ENCODE data around the gene CLEC10A. TPM values are rescaled to one million over a fixed set of nuclear protein-coding genes. Genes with fewer than 3 reads are reported as not detected.
"Not testable (repeated sequence)": the region's sequence is repeated elsewhere in the genome, so short reads cannot be mapped to it uniquely, and the experiment has no call there.

Gene CLEC10A
- not detected in 2 replicates for total RNA-seq

GRCh38 chr17:7079581-7080455, at the start of gene CLEC10A:
TSS of gene CLEC10A (minus strand) at chr17:7080251. CDS start at chr17:7078812, 1,439 bp downstream.
- Mint-ChIP-seq H3K27me3 (ENCODE audit: low read depth) (peaks cover 14% of the 10 kb centered on the region), H3K4me3 (ENCODE audit: low read depth) (no peak within 1 kb of the TSS), H3K36me3 (ENCODE audit: low read depth) (no peaks in the 10 kb centered on the region), H3K4me1 (ENCODE audit: low read depth) (peaks cover 15% of the 10 kb centered on the region), H3K9me3 (no peaks in the 10 kb centered on the region), H3K27ac (no peak within 1 kb of the TSS)
- no peak for DNase-seq (ENCODE audit: low spot score)
- intact Hi-C loops (cut with micrococcal nuclease), result no loop called here

DNA sequence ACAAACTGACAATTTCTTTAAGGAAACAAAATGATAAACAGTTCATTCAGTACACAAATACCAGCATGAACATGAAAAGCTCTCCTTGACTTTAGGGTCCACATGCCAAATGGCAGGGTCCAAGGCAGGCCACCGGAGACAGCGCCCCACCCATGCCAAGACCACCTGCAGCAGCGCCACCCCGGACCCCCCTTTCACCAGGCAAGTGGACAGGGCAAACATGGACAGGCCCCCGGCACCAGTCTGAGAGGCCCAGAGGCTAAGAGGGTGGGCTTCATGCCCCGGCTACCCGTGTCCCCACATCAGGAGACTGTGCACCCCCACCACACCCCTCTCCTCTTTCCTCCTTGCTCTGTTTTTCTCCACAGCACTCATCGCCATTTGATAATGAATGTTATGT, 49.3 kb upstream of the CLEC10A start:
- no peak for DNase-seq (ENCODE audit: low spot score)
- no peaks in the 10 kb centered on the region for H3K9me3 Mint-ChIP-seq
- peaks cover 4% of the 10 kb centered on the region for H3K27me3 Mint-ChIP-seq (ENCODE audit: low read depth)
- no peak overlapping the region for H3K4me3 Mint-ChIP-seq (ENCODE audit: low read depth)
- peaks cover 15% of the 10 kb centered on the region for H3K4me1 Mint-ChIP-seq (ENCODE audit: low read depth)
- H3K36me3 Mint-ChIP-seq (ENCODE audit: low read depth), result no peaks in the 10 kb centered on the region
- no peak overlapping the region for H3K27ac Mint-ChIP-seq
- intact Hi-C loops (cut with micrococcal nuclease), result no loop called here

DNA sequence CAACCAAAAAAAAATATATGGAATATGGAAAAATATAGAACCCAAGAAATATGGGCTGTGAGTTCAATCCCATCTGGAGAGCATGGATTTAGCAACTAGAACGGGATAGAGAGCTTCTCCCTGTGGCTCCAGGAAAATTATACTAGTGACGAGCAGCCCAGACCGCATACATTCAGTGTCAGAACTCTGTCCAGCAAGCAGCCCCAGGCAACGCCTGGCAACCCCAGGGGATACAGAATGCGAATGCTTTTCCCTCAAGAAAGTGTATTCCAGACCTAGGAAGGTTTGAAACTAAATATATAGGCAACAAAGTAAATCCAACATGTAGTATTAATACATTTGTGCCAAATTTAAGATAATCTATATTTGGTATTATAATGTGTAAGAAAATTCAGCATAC, 48.1 kb upstream of the CLEC10A start:
- no peak overlapping the region for H3K27ac Mint-ChIP-seq
- intact Hi-C loops (cut with micrococcal nuclease), result no loop called here
- DNase-seq (ENCODE audit: low spot score), result no peak
- no peak overlapping the region for H3K4me3 Mint-ChIP-seq (ENCODE audit: low read depth)
- H3K36me3 Mint-ChIP-seq (ENCODE audit: low read depth), result no peaks in the 10 kb centered on the region
- peaks cover 8% of the 10 kb centered on the region for H3K27me3 Mint-ChIP-seq (ENCODE audit: low read depth)
- peaks cover 7% of the 10 kb centered on the region for H3K4me1 Mint-ChIP-seq (ENCODE audit: low read depth)
- H3K9me3 Mint-ChIP-seq, result no peaks in the 10 kb centered on the region

DNA sequence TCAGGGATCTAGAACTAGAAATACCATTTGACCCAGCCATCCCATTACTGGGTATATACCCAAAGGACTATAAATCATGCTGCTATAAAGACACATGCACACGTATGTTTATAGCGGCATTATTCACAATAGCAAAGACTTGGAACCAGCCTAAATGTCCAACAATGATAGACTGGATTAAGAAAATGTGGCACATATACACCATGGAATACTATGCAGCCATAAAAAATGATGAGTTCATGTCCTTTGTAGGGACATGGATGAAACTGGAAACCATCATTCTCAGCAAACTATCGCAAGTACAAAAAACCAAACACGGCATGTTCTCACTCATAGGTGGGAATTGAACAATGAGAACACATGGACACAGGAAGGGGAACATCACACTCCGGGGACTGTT, 47.5 kb upstream of the CLEC10A start:
- H3K4me1 Mint-ChIP-seq (ENCODE audit: low read depth); H3K27ac Mint-ChIP-seq; H3K9me3 Mint-ChIP-seq; H3K36me3 Mint-ChIP-seq (ENCODE audit: low read depth); H3K4me3 Mint-ChIP-seq (ENCODE audit: low read depth); DNase-seq (ENCODE audit: low spot score); intact Hi-C loops (cut with micrococcal nuclease): not testable (repeated sequence)
- H3K27me3 Mint-ChIP-seq (ENCODE audit: low read depth), result peaks cover 11% of the 10 kb centered on the region

- H3K4me3 Mint-ChIP-seq (ENCODE audit: low read depth); DNase-seq (ENCODE audit: low spot score); H3K27me3 Mint-ChIP-seq (ENCODE audit: low read depth); H3K9me3 Mint-ChIP-seq; H3K36me3 Mint-ChIP-seq (ENCODE audit: low read depth); intact Hi-C loops (cut with micrococcal nuclease); H3K4me1 Mint-ChIP-seq (ENCODE audit: low read depth); H3K27ac Mint-ChIP-seq: not testable (repeated sequence)
Observed at GRCh38 chr17:7126386-7126785, 46.3 kb upstream of the CLEC10A start.

- Mint-ChIP-seq H3K27ac (no peak overlapping the region), H3K27me3 (ENCODE audit: low read depth) (peaks cover 17% of the 10 kb centered on the region), H3K36me3 (ENCODE audit: low read depth) (no peaks in the 10 kb centered on the region), H3K4me3 (ENCODE audit: low read depth) (no peak overlapping the region), H3K4me1 (ENCODE audit: low read depth) (no peaks in the 10 kb centered on the region), H3K9me3 (no peaks in the 10 kb centered on the region)
- intact Hi-C loops (cut with micrococcal nuclease), result no loop called here
- no peak for DNase-seq (ENCODE audit: low spot score)
Observed at GRCh38 chr17:7124923-7125322, 44.9 kb upstream of the CLEC10A start.

GRCh38 chr17:7123844-7124243, 43.8 kb upstream of the CLEC10A start:
- Mint-ChIP-seq H3K4me1 (ENCODE audit: low read depth) (no peaks in the 10 kb centered on the region), H3K4me3 (ENCODE audit: low read depth) (no peak overlapping the region), H3K27ac (no peak overlapping the region), H3K27me3 (ENCODE audit: low read depth) (peaks cover 22% of the 10 kb centered on the region), H3K36me3 (ENCODE audit: low read depth) (no peaks in the 10 kb centered on the region), H3K9me3 (no peaks in the 10 kb centered on the region)
- intact Hi-C loops (cut with micrococcal nuclease), result no loop called here
- DNase-seq (ENCODE audit: low spot score), result no peak

- no peak overlapping the region for H3K4me3 Mint-ChIP-seq (ENCODE audit: low read depth)
- no peaks in the 10 kb centered on the region for H3K36me3 Mint-ChIP-seq (ENCODE audit: low read depth)
- no peaks in the 10 kb centered on the region for H3K4me1 Mint-ChIP-seq (ENCODE audit: low read depth)
- peaks cover 22% of the 10 kb centered on the region for H3K27me3 Mint-ChIP-seq (ENCODE audit: low read depth)
- no peak overlapping the region for H3K27ac Mint-ChIP-seq
- DNase-seq (ENCODE audit: low spot score), result no peak
- H3K9me3 Mint-ChIP-seq, result no peaks in the 10 kb centered on the region
- intact Hi-C loops (cut with micrococcal nuclease), result no loop called here
Observed at GRCh38 chr17:7122381-7122780, 42.3 kb upstream of the CLEC10A start.

DNA sequence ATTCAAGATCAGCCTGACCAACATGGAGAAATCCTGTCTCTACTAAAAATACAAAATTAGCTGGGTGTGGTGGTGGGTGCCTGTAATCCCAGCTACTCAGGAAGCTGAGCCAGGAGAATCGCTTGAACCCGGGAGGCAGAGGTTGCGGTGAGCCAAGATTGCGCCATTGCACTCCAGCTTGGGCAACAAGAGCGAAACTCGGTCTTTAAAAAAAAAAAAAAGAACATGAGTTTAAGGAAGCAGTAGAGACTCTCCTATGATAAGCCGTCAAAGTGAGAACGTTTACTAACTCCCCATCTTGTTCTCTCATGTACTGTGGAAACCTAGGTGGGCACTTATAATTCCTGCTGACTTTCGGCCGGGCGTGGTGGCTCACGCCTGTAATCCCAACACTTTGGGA, 40.6 kb upstream of the CLEC10A start:
- peaks cover 22% of the 10 kb centered on the region for H3K27me3 Mint-ChIP-seq (ENCODE audit: low read depth)
- H3K27ac Mint-ChIP-seq; H3K9me3 Mint-ChIP-seq; H3K4me1 Mint-ChIP-seq (ENCODE audit: low read depth); H3K36me3 Mint-ChIP-seq (ENCODE audit: low read depth); intact Hi-C loops (cut with micrococcal nuclease); DNase-seq (ENCODE audit: low spot score); H3K4me3 Mint-ChIP-seq (ENCODE audit: low read depth): not testable (repeated sequence)

GRCh38 chr17:7120123-7120522, 40.1 kb upstream of the CLEC10A start:
- peaks cover 22% of the 10 kb centered on the region for H3K27me3 Mint-ChIP-seq (ENCODE audit: low read depth)
- H3K36me3 Mint-ChIP-seq (ENCODE audit: low read depth), result no peaks in the 10 kb centered on the region
- no peaks in the 10 kb centered on the region for H3K9me3 Mint-ChIP-seq
- intact Hi-C loops (cut with micrococcal nuclease), result no loop called here
- H3K27ac Mint-ChIP-seq, result no peak overlapping the region
- H3K4me1 Mint-ChIP-seq (ENCODE audit: low read depth), result no peaks in the 10 kb centered on the region
- H3K4me3 Mint-ChIP-seq (ENCODE audit: low read depth), result no peak overlapping the region
- no peak for DNase-seq (ENCODE audit: low spot score)

DNA sequence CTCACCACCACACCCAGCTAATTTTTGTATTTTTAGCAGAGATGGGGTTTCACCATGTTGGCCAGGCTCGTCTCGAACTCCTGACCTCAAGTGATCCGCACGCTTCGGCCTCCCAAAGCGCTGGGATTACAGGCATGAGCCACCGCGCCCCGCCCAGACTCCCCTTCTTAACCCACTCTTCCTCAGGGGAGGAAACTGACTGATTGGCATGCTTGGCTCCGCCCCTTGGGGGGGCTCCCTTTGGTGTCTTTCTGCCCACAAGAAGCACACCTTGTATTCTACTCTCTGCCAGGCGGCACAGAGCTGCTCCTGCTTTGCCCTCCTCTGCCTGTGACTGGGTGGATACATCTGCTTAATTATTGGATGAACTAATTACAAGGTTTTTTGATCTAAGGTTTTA, 39.3 kb upstream of the CLEC10A start:
- H3K4me1 Mint-ChIP-seq (ENCODE audit: low read depth), result no peaks in the 10 kb centered on the region
- DNase-seq (ENCODE audit: low spot score), result no peak
- H3K36me3 Mint-ChIP-seq (ENCODE audit: low read depth), result no peaks in the 10 kb centered on the region
- intact Hi-C loops (cut with micrococcal nuclease), result no loop called here
- H3K9me3 Mint-ChIP-seq, result no peaks in the 10 kb centered on the region
- peaks cover 22% of the 10 kb centered on the region for H3K27me3 Mint-ChIP-seq (ENCODE audit: low read depth)
- no peak overlapping the region for H3K27ac Mint-ChIP-seq
- no peak overlapping the region for H3K4me3 Mint-ChIP-seq (ENCODE audit: low read depth)

DNA sequence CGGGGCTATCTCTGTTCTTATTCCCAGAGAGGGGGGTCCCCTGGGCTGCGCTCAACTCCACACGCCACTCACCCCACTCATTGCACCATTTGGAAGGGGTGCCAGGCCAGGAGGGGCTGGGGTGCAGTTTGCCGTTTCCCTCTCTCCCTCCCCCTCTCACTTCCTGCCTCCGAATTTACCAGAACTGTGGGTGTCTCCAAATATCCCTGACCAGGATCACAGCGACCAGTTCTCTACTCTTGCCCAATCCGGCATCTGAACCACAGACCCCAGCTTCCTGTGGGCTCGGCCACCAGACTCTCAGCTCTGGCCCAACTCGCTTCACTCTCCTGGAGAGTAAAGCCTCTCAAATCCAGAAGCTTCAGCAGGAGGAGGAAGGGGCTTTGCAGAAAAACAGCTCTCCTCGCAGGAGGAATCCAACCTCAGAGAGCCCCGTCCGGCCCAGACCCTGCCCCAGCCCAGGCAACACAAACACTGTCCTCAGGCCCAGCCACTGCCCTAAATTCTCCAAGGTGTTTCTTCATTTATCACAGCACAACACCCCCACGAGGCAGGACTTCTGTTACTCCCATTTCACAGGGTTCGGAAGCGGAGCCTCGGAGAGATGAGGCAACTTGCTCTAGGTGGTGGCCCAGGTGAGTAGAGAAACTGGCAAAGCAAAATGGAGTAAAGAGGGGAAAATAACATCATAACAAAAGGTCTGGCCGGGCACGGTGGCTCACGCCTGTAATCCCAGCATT, 35.0 kb upstream of the CLEC10A start:
- H3K9me3 Mint-ChIP-seq, result no peaks in the 10 kb centered on the region
- no peak overlapping the region for H3K4me3 Mint-ChIP-seq (ENCODE audit: low read depth)
- DNase-seq (ENCODE audit: low spot score), result no peak
- H3K4me1 Mint-ChIP-seq (ENCODE audit: low read depth), result no peaks in the 10 kb centered on the region
- intact Hi-C loops (cut with micrococcal nuclease), result no loop called here
- no peaks in the 10 kb centered on the region for H3K36me3 Mint-ChIP-seq (ENCODE audit: low read depth)
- H3K27ac Mint-ChIP-seq, result no peak overlapping the region
- peaks cover 7% of the 10 kb centered on the region for H3K27me3 Mint-ChIP-seq (ENCODE audit: low read depth)

DNA sequence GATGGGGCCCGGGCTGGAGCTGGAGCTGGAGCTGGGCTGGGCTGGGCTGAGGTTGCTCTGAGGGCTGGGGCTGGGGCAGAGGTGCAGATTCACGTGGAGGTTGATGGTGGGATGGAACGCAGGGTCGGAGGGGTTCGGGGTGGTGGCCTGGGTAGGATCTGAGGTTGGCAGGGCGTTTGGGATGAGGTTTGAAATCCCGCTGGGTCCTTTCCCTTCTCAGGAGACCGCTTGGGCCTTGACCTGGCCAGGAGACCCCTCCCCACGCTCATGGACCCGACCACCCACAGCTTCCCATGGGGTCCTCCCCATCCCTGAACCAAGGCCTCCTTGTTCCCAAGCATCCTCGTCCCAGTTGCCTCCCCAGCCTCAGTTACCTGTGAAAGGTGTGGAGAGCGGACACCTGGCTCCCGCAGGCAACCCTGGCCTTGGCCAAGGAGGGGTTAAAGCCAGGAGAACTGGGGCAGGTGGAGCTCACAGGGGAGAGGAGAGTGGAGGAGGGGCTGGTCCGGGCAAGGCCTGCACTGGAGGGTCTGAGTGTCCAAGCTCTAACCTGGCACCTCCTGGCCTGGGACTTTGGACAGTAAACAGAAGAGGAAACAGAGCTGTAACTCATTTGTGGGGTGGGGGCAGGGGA, 34.3 kb upstream of the CLEC10A start, which contains the start of gene ASGR2:
TSS of gene ASGR2 (minus strand) at position 582 of the 634 bp plus-strand sequence. CDS start 582 bp downstream, outside the sequence.
- Mint-ChIP-seq H3K4me1 (ENCODE audit: low read depth) (peaks cover 6% of the 10 kb centered on the region), H3K4me3 (ENCODE audit: low read depth) (no peak within 1 kb of the TSS), H3K9me3 (no peaks in the 10 kb centered on the region), H3K27me3 (ENCODE audit: low read depth) (no peaks in the 10 kb centered on the region), H3K36me3 (ENCODE audit: low read depth) (no peaks in the 10 kb centered on the region), H3K27ac (no peak within 1 kb of the TSS)
- intact Hi-C loops (cut with micrococcal nuclease), result no loop called here
- DNase-seq (ENCODE audit: low spot score), result no peak

All from activated T-helper 2 cell treated with anti-CD3 and anti-CD28 coated beads, Interferon-gamma antibody, Interleukin-2, Interleukin-4, amounts not matched to agents 10 μg/mL and 5 μg/mL and 100 μg/mL, durations not matched to agents 14 hours and 24 hours and 36 hours (primary cell).